GM23248 (cell line): ENCODE measurements around the gene ENAH.

Experiments
- EZH2 ChIP-seq: fragments of 200-600 bp; sonication (generic); IDR thresholded peaks from 2 replicates; pipeline ENCODE4 v1.6.1; 2018; ENCODE audit warnings: antibody characterized with exemption, mild to moderate bottlenecking; ENCODE audit not compliant: insufficient read depth, poor library complexity, severe bottlenecking
- EZH2phosphoT487 ChIP-seq: fragments of 200-600 bp; sonication (generic); IDR thresholded peaks from 2 replicates; pipeline ENCODE4 v1.6.1; 2018; ENCODE audit warnings: antibody characterized with exemption, moderate library complexity, mild to moderate bottlenecking, low read depth; ENCODE audit not compliant: insufficient read depth

GRCh38 chr1:225479341-225479740 is 173.6 kb downstream of the ENAH start:
- TF ChIP-seq EZH2phosphoT487: no peak
- no peak for TF ChIP-seq EZH2
